ENCODE measurements around the gene SYT3. TPM values are rescaled to one million over a fixed set of nuclear protein-coding genes. Genes with fewer than 3 reads are reported as not detected.
"Not testable (repeated sequence)": the region's sequence is repeated elsewhere in the genome, so short reads cannot be mapped to it uniquely, and the experiment has no call there.

SYT3 gene
- total RNA-seq, 1 donor from 2014 or later = 0.10 TPM

DNA sequence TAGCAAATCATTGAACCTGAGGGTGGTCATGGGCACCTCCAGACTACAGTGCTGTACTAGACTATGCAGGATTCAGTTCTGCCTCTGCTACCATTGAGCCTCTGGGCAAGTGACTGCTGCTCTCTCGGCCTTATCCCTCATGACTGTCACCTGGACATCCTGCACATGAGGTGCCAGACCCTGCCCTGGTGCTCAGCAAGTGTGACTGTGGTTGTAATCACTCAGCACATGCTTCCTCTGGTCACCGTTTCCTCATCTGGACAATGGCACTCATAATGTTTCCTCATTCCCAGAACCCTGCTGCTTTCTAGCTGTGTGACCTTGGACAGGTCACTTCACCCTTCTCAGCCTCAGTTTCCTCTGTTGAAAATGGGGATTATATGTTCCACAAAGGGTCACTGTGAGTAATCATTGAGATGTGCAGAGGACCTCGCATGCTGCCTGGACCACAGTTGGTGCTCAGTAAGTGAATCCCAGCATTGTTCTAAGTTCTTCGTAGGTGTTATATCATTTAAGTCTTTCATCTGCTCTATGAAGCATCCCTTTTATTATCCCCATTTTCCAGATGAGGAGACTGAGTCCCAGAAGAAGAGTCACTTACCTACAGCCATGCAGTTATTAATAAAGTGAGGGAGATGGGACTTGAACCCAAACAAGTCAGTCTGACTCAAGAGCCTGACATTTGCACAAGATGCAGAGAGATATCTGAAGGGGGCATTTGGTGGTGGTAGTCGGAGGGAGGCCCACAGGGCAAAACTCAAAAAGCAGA lies 3.2 kb downstream of the SYT3 start:
- no peak for DNase-seq

DNA sequence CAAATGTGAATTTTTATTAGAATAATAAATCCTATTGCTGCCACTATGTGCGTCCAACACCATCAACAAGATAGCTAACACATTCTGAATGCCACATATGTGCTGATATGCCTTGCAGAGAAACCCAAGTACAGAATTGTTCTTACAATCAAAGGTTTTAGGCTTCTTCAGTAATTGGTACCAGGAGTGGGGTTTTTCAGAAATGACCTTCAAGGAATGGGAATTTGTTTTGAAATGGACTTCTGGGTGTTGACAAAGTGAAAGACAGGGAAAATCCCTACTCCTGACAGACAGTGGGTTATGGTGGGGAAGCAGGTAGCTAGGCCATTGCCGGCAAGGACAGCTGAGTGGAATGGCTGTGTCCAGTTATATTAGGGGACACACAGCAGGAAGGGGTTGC lies 5.7 kb downstream of the SYT3 start:
- no peak for DNase-seq

DNA sequence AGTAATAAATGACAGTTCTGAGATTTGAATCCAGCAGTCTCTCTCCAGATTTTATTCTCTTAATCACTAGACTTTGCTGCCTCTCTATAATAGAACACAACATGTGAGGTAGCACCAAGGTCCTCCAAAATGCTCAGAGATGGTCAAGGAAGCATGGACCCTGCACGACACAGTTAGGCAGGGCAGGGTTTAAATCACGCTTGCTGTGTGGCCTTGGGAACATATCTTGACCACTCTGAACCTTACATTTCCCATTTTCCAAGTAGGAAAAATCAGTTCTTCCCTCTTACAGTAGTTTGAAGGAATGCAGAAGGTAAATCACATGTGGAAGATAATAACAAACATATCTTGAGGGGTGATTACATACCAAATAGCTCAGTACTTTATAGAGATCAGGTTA lies 6.3 kb downstream of the SYT3 start:
- DNase-seq = no peak

DNA sequence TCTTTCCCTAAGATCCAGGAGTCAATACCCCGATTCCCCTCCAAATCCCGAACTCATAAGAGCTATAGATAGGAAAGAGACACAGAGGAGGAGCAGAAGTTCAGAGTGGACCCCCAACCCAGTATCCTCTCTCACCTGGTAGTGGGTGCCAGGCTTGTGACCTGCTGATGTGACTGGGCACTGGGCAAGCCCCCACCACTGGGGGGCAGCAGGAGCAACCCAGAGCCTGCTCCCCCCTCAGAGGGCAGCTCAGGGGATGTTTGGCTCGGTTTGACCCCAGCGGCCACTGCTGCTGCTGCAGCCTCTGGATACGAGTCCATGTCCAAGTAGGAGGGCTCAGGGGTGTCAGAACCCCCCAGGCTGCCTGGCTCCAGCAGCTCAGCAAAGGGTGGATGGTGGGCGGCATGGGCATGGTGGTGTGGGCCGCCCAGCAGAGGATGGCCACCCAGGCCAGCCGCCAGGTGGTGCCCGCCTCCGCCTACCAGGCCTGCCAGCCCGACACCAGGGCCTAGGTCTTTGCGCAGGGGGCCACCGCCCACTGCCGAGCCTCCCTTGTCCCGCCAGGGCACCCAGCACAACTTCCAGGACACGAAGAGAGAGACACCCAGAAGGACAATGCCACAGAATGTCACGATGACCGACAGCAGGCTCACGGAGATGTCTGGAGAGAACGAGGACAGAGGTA lies 7.4 kb downstream of the SYT3 start:
- DNase-seq = no peak

DNA sequence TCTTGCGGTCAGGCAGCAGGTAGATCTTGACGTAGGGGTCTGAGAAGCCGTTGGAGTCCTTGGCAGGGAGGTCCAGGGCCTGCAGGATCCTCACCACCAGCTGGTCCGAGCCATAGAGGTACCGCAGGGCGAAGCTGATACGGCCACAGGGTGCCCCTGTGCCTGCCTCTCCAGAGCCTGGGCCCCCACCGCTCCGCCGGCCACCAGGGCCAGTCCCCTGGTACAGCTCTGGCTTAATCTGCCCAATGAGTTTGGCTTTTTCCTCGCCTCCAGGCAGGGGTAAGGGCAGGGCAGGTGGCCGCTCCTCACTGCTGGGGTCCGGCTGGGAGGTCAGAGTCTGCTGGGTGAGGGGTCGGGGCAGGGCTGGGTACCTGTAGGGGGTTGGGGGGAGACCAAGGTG lies 9.9 kb downstream of the SYT3 start:
- DNase-seq = no peak

DNA sequence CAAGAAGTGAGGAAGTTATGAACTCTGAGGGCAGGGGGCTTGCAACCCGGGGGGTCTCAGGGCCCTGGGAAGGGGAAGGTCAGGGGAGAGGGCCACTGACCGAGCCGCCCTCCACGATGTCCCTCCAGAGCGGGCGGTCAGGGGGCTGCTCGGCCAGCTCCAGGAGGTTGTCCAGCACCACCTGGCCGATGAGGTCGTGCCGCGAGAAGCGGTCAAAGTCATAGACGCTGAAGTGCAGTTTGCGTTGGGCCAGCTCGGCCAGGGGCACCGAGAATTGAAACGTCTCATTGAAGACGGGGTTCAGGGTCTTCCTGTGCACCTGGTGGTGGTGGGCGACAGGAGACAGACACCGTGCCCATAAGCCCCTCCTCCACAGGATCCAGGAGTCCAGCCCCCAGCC lies 10.5 kb downstream of the SYT3 start:
- no peak for DNase-seq

DNA sequence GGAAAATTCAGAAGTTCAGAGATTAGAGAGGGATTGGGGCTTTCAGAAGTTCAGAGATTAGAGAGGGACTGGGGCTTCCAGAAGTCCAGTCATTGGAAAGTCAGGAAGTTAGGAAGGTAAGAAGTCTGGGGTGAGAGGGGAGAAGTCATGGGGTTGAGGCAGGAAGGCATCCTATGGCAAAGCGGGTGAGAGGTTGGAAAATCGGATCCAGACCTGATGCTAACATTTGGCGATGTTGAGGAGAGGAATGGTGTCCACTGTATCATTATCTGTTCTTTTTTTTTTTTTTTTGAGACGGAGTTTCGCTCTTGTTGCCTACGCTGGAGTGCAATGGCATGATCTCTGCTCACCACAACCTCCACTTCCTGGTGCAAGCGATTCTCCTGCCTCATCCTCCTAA lies 11.1 kb downstream of the SYT3 start:
- no peak for DNase-seq

DNA sequence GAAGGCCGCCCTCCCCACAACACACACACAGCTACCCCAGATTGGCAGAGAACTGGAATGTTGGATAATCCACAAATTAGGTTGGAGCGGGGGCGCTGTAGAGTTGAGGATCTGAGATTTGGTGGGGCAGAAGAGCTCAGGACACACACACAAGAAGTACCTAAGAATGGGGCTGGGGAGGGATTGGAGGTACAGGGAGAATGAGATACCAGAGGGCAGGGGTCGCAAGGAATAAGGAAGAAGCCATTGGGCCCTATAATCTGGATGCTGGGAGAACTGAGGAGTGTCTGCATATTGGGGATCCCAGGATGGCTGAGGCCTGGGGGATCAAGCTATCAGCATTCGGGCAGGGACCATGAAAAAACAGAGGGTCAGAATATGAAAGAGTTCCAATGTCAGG lies 11.5 kb downstream of the SYT3 start:
- DNase-seq = no peak

DNA sequence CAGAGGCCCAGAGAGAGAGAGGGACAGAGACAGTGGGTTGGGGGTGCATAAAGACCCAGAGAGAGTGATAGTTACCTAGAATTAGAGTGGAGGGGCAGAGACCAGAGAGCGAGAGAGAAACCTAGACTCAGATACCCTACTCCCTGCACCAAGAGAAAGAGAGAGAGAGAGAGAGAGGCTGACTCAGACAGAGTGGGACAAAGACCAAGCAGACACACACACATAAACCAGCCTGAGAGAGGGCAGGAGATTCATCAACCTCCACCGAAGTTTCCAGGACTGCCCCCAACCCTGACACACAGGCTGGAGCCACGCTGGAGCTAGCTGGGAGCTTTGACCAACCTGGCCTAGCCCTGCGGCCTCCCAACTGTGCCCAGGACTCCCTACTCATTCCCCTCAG lies 12.9 kb downstream of the SYT3 start:
- no peak for DNase-seq

DNA sequence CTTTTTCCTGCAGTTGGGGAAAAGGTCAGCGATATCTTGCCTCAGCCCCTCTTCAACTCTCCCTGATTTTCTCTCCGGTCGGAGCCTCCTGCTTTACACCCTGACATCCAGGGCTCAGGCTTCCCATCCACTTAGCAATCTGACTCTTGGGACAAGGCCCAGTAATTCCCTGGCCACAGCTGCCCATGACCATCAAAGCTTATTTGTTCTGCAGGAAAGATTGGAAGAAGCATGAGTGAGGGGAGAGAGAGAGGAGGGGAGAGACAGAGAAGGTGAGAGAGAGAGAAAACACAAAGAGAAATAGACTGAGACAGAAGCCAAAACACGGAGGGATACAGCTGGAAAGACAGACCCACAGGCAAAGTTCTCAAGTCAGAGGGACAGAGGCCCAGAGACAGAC lies 13.7 kb downstream of the SYT3 start:
- DNase-seq = peak; percentile 24

DNA sequence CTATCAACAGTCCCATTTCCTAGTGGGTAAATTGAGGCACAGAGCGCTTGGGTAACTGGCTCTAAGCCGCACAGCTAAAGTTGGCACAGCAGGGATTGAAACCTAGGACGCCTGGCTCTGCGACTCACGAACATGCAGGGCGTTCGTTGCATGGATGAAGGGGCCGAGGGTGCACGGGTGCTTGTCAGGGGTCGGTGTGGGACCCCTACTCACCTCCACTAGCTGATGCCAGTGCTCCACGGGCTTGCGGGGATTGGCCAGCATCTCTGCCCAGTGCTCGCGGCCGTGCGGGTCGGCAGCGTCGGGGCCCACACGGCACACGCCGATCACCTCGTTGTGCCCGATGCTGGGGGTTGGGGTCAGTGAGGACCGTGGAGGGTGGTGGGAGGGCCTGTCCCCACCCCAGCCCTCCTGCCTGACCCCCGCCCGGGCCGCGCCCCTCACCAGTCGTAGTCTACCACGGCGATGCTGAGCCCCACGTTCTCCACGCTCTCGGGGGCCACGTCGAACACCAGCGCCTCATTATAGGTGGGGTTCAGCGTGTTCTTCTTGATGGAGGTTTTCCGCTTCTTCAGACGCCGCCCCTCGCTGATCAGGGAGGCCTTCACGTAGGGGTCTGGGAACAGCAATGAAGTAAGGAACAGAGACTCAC lies 14.6 kb downstream of the SYT3 start:
- DNase-seq = no peak

DNA sequence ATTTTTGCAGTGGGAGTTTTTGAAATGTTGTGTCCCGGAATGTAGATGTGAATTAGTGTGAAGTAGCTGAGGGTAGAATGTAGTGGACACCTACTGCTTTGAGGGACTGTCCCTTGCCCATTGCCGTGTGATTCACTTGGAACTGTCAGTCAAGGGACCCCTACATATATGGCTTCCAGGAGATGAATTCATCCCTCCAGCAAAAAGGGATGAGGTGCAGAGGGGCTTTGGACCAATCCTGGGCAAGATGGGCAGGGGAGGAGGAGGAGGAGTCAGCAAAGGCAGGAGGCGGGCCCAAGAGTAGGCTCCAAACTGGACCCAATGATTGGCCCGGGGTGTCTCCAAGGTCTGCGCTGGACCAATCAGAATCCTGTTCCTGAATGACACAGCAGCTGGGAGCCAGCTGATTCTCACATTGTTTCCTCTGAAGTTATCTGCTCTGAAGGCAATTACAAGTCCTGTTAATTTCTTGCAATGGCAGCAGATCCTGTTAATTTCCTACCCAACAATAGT lies 19.2 kb downstream of the SYT3 start:
- DNase-seq = not testable (repeated sequence)

DNA sequence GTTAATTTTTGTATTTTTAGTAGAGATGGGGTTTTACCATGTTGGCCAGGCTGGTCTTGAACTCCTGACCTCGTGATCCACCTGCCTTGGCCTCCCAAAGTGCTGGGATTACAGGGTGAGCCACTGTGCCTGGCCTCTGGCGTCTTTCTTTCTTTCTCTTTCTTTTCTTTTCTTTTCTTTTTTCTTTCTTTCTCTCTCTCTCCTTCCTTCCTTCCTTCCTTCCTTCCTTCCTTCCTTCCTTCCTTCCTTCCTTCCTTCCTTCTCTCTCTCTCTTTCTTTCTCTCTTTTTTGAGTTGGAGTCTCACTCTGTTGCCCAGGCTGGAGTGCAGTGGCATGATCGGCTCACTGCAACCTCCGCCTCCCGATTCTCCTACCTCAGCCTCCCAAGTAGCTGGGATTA lies 20.5 kb downstream of the SYT3 start:
- not testable (repeated sequence) for DNase-seq

DNA sequence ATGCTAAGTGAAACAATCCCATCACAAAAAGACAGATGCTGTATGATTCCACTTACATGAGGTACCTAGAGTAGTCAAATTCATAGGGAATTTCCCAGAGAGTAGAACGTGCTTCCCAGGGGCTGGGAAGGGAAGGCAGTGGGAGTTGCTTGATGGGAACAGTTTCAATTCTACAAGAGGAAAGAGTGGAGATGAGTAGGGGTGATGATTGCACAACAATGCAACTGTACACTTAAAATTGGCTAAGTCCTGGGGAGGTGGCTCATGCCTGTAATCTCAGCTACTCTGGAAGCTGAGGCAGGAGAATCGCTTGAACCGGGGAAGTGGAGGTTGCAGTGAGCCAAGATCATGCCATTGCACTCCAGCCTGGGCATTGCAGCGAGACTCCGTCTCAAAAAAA lies 21.3 kb downstream of the SYT3 start:
- DNase-seq = not testable (repeated sequence)

DNA sequence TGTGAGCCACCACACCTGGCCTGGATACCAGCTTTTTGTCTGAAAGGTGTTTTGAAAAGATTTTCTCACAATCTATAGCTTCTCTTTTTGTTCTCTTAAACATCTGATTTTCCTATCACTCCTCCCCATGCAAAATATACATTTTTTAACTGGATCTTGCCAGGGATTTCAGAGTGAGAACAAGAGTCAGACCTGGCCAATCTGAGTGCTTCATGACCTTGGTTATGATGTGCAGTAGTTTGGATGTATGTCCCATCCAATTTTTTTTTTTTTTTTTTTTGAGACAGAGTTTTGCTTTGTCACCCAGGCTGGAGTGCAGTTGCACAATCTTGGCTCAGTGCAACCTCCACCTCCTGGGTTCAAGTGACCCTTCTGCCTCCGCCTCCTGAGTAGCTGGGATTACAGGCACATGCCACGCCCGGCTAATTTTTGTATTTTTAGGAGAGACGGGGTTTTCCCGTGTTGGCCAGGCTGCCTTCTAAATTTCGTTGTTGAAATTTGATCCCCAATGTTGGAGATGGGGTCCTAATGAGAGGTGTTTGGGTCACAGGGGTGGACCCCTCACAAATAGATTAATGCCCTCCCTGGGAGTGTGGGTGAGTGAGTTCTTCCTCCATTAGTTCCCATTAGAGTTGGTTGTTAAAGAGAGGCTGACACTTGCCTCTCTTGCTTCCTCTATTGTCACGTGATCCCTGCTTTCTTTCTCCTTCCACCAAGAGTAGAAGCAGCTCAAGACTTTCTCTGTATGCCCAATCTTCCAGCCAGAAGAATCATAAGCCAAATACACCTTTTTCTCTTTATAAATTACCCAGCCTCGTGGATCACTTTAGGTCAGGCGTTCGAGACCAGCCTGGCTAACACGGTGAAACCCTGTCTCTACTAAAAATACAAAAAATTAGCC lies 26.9 kb downstream of the SYT3 start:
- not testable (repeated sequence) for DNase-seq

DNA sequence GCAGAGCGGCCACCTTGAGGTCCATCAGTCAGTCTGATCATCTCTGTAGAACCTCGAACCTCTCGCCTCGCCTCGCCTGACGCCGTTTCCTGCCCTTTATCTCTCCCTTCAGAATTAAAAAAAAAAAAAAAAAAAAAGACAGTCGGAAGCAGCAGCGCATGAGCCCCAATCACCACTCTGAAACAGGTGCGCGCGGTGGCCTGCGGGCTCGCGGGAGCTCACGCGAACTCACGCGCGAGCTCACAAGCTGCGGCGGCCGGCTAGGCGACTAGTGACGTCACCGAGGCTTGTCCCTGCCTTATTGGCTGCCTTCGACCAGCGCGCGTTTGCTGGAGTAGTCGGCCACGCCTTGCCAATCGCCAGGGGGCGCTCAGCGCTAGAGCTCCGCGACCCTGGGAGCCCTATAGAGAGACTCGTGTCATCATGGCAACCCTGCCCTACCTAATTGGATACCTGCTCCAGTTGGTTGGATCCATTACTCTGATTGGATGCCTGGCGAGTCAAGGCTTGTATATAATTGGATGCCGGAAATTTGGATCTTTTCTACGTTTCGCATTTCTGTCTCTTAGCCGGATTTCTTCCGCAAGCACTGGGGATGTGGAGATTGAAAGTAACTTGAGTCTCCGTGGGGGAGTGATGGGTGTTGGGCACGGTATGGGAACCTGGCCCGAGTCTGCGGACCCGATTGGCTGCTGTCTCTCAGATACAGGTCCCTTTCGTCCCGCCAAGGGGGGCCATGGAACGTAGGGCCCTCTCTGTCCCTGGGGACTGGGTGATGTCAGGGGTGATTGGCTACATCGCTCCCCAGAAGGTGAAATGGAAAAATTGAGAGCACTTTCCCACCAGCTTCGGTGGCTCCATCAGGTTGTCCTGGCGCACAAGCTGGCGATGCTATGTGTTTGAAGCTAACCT lies 31.6 kb downstream of the SYT3 start:
- peak; percentile 92 for DNase-seq

DNA sequence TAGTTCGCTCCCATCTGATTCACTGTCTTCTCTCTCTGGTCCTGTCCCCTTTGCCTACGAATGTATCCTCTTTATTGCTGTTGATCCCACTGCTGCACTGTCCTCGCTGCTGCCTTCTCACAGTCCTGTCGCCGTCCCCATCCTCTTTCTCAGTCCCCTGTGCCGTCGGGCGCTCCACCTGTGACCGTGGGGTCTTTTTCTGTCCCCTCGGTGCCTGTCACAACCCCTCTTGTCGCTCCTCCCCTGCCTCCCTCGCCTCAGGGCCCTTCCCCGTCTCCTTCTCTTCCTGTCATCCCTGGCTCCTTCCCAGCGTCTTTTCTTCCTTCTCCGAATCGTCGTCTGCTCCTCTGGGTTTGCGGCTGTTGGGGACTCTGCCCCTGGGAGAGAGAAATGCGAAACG lies 32.3 kb downstream of the SYT3 start:
- no peak for DNase-seq

DNA sequence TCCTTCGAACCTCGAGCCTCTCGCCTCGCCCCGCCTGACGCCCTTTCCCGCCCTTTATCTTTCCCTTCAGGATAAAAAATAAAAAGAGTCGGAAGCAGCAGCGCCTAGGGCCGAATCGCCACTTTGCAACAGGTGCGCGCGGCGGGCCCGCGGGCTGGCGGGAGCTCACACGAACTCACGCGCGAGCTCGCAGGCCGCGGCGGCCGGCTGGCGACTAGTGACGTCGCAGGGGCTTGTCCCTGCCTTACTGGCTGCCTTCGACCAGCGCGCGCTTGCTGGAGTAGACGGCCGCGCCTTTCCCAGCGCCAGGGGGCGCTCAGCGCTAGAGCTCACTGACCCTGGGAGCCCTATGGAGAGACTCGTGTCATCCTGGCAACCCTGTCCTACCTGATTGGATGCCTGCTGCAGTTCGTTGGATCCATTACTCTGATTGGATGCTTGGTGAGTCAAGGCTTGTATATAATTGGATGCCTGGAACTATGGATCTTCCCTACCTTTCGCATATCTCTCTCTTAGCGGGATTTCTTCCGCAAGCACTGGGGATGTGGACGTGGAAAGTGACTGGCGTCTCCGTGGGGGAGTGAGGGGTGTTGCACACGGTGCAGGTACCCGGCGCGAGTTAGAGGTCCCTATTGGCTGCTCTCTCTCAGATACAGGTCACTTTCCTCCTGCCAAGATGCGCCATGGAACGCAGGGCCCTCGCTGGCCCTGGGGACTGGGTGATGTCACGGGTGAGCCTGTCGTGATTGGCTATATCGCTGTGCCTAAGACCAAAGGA lies 33.4 kb downstream of the SYT3 start:
- peak; percentile 8 for DNase-seq

DNA sequence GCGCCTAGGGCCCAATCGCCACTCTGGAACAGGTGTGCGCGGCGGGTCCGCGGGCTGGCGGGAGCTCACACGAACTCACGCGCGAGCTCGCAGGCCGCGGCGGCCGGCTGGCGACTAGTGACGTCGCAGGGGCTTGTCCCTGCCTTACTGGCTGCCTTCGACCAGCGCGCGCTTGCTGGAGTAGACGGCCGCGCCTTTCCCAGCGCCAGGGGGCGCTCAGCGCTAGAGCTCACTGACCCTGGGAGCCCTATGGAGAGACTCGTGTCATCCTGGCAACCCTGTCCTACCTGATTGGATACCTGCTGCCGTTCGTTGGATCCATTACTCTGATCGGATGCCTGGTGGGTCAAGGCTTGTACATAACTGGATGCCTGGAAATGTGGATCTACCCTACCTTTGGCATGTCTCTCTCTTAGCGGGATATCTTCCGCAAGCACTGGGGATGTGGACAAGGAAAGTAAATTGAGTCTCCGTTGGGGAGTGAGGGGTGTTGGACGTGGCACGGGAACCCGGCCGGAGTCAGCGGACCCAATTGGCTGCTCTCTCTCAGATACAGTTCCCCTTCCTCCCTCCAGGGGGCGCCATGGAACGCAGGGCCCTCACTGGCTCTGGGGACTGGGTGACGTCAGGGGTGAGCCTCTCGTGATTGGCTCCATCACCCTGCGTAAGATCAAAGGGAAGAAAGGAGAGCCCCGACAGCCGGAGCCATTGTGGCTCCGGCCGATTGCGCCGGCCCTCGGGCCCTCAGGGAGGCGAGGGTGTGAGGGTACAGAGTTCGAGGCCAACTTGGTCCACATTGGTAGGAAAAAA lies 35.2 kb downstream of the SYT3 start:
- DNase-seq = not testable (repeated sequence)
